H1 (cell line): ENCODE results near the gene ADAM12. TPM values are rescaled to one million over a fixed set of nuclear protein-coding genes. Genes with fewer than 3 reads are reported as not detected.

ENCODE experiments used
- CTCF ChIA-PET: fragments of 300-600 bp; sonication (Branson Sonifier 250); formaldehyde crosslinking; loops from one replicate; lab custom pipeline; 2021; ENCODE audit not compliant: partially characterized antibody; lab: Charles Lee
- POLR2A ChIA-PET: fragments of 300-600 bp; sonication (Branson Sonifier 250); formaldehyde crosslinking; loops from one replicate; lab custom pipeline; 2021; ENCODE audit warnings: inconsistent platforms; ENCODE audit not compliant: partially characterized antibody; lab: Charles Lee
- DNase-seq, 2 experiments: peaks; one replicate each; pipeline versions ENCODE4 v3.0.0 to v3.0.0-alpha.2; 2010 to 2022; ENCODE audit warnings: low spot score in 2 of 2, low read depth in 1 of 2, mixed read lengths in 1 of 2
- FAIRE-seq: peaks from 2 replicates; lab custom pipeline; 2011; peaks lifted over from hg19 to GRCh38; lab: Jason Lieb, UNC
- H2AFZ ChIP-seq: 2 replicates; pipeline ENCODE4 v1.8.1; 2012; ENCODE audit warnings: low read length, inconsistent platforms
- H2AK5ac ChIP-seq: 2 replicates; pipeline ENCODE4 v1.6.1; 2013; ENCODE audit warnings: low read depth, low read length
- H2BK120ac ChIP-seq: replicated peaks from 2 replicates; pipeline ENCODE3; 2013; ENCODE audit warnings: low read depth, low read length, inconsistent platforms
- H2BK12ac ChIP-seq: 2 replicates; pipeline ENCODE4 v1.6.1; 2013; ENCODE audit warnings: low read depth, low read length
- H2BK15ac ChIP-seq: 2 replicates; pipeline ENCODE4 v1.6.1; 2013; ENCODE audit warnings: low read length
- H2BK20ac ChIP-seq: 2 replicates; pipeline ENCODE4 v1.6.1; 2013; ENCODE audit warnings: low read length
- H2BK5ac ChIP-seq: 2 replicates; pipeline ENCODE4 v1.6.1; 2013; ENCODE audit warnings: low read depth, low read length
- H3K14ac ChIP-seq: 2 replicates; pipeline ENCODE4 v1.6.1; 2013; ENCODE audit warnings: inconsistent platforms; ENCODE audit not compliant: insufficient read length
- H3K18ac ChIP-seq: 2 replicates; pipeline ENCODE4 v1.6.1; 2013; ENCODE audit warnings: low read length; ENCODE audit errors: extremely low read depth
- H3K23ac ChIP-seq: 2 replicates; pipeline ENCODE4 v1.6.1; 2013; ENCODE audit warnings: inconsistent platforms; ENCODE audit not compliant: insufficient read length
- H3K23me2 ChIP-seq: 2 replicates; pipeline ENCODE4 v1.6.1; 2013; ENCODE audit warnings: low read depth, low read length
- H3K27ac ChIP-seq: 2 replicates; pipeline ENCODE4 v1.6.1; 2011; ENCODE audit warnings: low read depth, low read length, inconsistent platforms
- H3K27me3 ChIP-seq, 4 experiments: replicated peaks in 1 of 4; 1 replicate in 1 of 4; 2 replicates in 3 of 4; pipeline versions ENCODE4 v1.6.1 to v1.8.1; 2011 to 2013; ENCODE audit warnings: low read length in 3 of 4, mild to moderate bottlenecking in 3 of 4, inconsistent platforms in 2 of 4, mixed read lengths in 2 of 4, moderate library complexity in 1 of 4; ENCODE audit not compliant: control insufficient read depth in 3 of 4, insufficient read depth in 3 of 4; ENCODE audit errors: extremely low read depth in 1 of 4
- H3K36me3 ChIP-seq, 4 experiments: 2 replicates each; pipeline versions ENCODE4 v1.6.1 to v1.8.1; 2011 to 2013; ENCODE audit warnings: mild to moderate bottlenecking in 4 of 4, low read length in 3 of 4, moderate library complexity in 2 of 4, control low read depth in 1 of 4, inconsistent platforms in 1 of 4; ENCODE audit not compliant: insufficient read depth in 4 of 4, control insufficient read depth in 2 of 4
- H3K4ac ChIP-seq: replicated peaks from 2 replicates; pipeline ENCODE3; 2013; ENCODE audit warnings: low read length, low read depth, mixed read lengths, inconsistent platforms; ENCODE audit not compliant: insufficient read length
- H3K4me1 ChIP-seq, 4 experiments: replicated peaks in 1 of 4; 1 replicate in 1 of 4; 2 replicates in 3 of 4; pipeline versions ENCODE4 v1.6.1 to v1.8.1; 2011 to 2013; ENCODE audit warnings: low read length in 3 of 4, inconsistent platforms in 2 of 4, mixed read lengths in 1 of 4; ENCODE audit not compliant: insufficient read depth in 4 of 4, control insufficient read depth in 3 of 4
- H3K4me2 ChIP-seq, 2 experiments: 2 replicates each; pipeline versions ENCODE4 v1.6.1 to v1.8.1; 2011 to 2013; ENCODE audit warnings: low read depth in 2 of 2, low read length in 2 of 2, control low read depth in 1 of 2, inconsistent platforms in 1 of 2, mild to moderate bottlenecking in 1 of 2; ENCODE audit not compliant: insufficient read depth in 1 of 2
- H3K4me3 ChIP-seq, 4 experiments: fragments of 200-600, 300-600 bp in 1 of 4; sonication (generic), shearing (Covaris generic), sonication (Bioruptor Twin) in 1 of 4; 2 replicates each; pipeline versions ENCODE4 v1.5.1 to v1.8.1; 2011 to 2016; ENCODE audit warnings: low read length in 4 of 4, low read depth in 3 of 4, control low read depth in 2 of 4, inconsistent platforms in 2 of 4, mild to moderate bottlenecking in 2 of 4, mixed read lengths in 1 of 4, moderate library complexity in 1 of 4; ENCODE audit not compliant: insufficient read depth in 2 of 4; ENCODE audit errors: extremely low read depth in 1 of 4
- H3K56ac ChIP-seq: replicated peaks from 2 replicates; pipeline ENCODE3; 2013; ENCODE audit warnings: low read depth, mild to moderate bottlenecking, mixed read lengths, low read length, inconsistent platforms; ENCODE audit not compliant: insufficient read length
- H3K79me1 ChIP-seq: 2 replicates; pipeline ENCODE4 v1.6.1; 2013; ENCODE audit warnings: low read depth, low read length, control low read depth
- H3K79me2 ChIP-seq, 2 experiments: 2 replicates each; pipeline versions ENCODE4 v1.6.1 to v1.8.1; 2012 to 2013; ENCODE audit warnings: low read length in 2 of 2, mild to moderate bottlenecking in 2 of 2, inconsistent platforms in 1 of 2; ENCODE audit not compliant: insufficient read depth in 2 of 2, control insufficient read depth in 1 of 2
- H3K9ac ChIP-seq, 4 experiments: replicated peaks in 1 of 4; 1 replicate in 1 of 4; 2 replicates in 3 of 4; pipeline versions ENCODE4 v1.6.1 to v1.8.1; 2011 to 2013; ENCODE audit warnings: low read depth in 3 of 4, low read length in 3 of 4, control low read depth in 2 of 4, mild to moderate bottlenecking in 2 of 4, moderate library complexity in 2 of 4, inconsistent platforms in 1 of 4; ENCODE audit errors: extremely low read depth in 1 of 4
- H3K9me3 ChIP-seq, 2 experiments: 2 replicates each; pipeline versions ENCODE4 v1.6.1 to v1.8.1; 2012 to 2013; ENCODE audit warnings: mild to moderate bottlenecking in 2 of 2, moderate library complexity in 2 of 2, control low read depth in 1 of 2, inconsistent platforms in 1 of 2, low read depth in 1 of 2, low read length in 1 of 2, mixed read lengths in 1 of 2; ENCODE audit not compliant: insufficient read depth in 2 of 2
- H4K20me1 ChIP-seq, 2 experiments: replicated peaks in 1 of 2; 2 replicates each; pipeline versions ENCODE3 to v1.8.1; 2011 to 2013; ENCODE audit warnings: inconsistent platforms in 2 of 2, low read length in 2 of 2, mild to moderate bottlenecking in 1 of 2; ENCODE audit not compliant: insufficient read depth in 2 of 2, control insufficient read depth in 1 of 2
- H4K5ac ChIP-seq: 2 replicates; pipeline ENCODE4 v1.6.1; 2013; ENCODE audit warnings: low read length, low read depth, mixed read lengths, inconsistent platforms; ENCODE audit not compliant: insufficient read length
- H4K8ac ChIP-seq: 2 replicates; pipeline ENCODE4 v1.8.0; 2013; ENCODE audit warnings: mild to moderate bottlenecking, moderate library complexity, low read length, inconsistent platforms; ENCODE audit not compliant: insufficient read depth; ENCODE audit errors: extremely low read depth
- H4K91ac ChIP-seq: replicated peaks from 2 replicates; pipeline ENCODE3; 2013; ENCODE audit warnings: low read length, mixed read lengths, inconsistent platforms; ENCODE audit not compliant: insufficient read length
- BACH1 ChIP-seq: IDR thresholded peaks from 2 replicates; pipeline ENCODE4 v1.6.1; 2012; ENCODE audit warnings: low read length, improper control_type of control experiment
- CEBPB ChIP-seq: IDR thresholded peaks from 2 replicates; pipeline ENCODE4 v1.6.1; 2012; ENCODE audit warnings: low read depth, low read length
- CHD1 ChIP-seq: IDR thresholded peaks from 2 replicates; pipeline ENCODE4 v1.6.1; 2012; ENCODE audit warnings: low read depth, low read length, improper control_type of control experiment
- CREB1 ChIP-seq: IDR thresholded peaks from 2 replicates; pipeline ENCODE4 v1.6.1; 2012; ENCODE audit warnings: inconsistent platforms
- CTBP2 ChIP-seq: IDR thresholded peaks from 2 replicates; pipeline ENCODE4 v1.7.0; 2011; ENCODE audit warnings: borderline replicate concordance, mild to moderate bottlenecking, moderate library complexity, mixed read lengths, low read length; ENCODE audit not compliant: insufficient read depth, insufficient read length
- EGR1 ChIP-seq: IDR thresholded peaks from 2 replicates; pipeline ENCODE4 v1.6.1; 2011; ENCODE audit warnings: low read depth, low read length, borderline replicate concordance
- FOSL1 ChIP-seq: IDR thresholded peaks from 2 replicates; pipeline ENCODE4 v1.6.1; 2011; ENCODE audit warnings: mild to moderate bottlenecking, low read depth, low read length, moderate library complexity; ENCODE audit not compliant: insufficient read depth
- HDAC6 ChIP-seq: IDR thresholded peaks from one replicate; pipeline ENCODE4 v1.7.1; 2012; ENCODE audit warnings: low read depth, mild to moderate bottlenecking, inconsistent platforms, low read length, moderate library complexity
- JUND ChIP-seq: IDR thresholded peaks from 2 replicates; pipeline ENCODE4 v1.6.1; 2011; ENCODE audit warnings: mild to moderate bottlenecking, improper control_type of control experiment, low read length
- RBBP5 ChIP-seq: IDR thresholded peaks from 2 replicates; pipeline ENCODE4 v1.7.1; 2012; ENCODE audit warnings: low read depth, mild to moderate bottlenecking, inconsistent platforms, low read length, moderate library complexity, borderline replicate concordance
- RNF2 ChIP-seq: fragments of 200-900, 300-1000 bp; sonication (generic); IDR thresholded peaks from 2 replicates; pipeline ENCODE4 v1.7.1; 2016; ENCODE audit warnings: borderline replicate concordance, low read depth, mild to moderate bottlenecking, antibody characterized with exemption, low read length; ENCODE audit not compliant: poor library complexity, severe bottlenecking; ENCODE audit errors: missing control alignments
- SIX5 ChIP-seq: IDR thresholded peaks from 2 replicates; pipeline ENCODE4 v1.6.1; 2011; ENCODE audit warnings: mild to moderate bottlenecking, low read depth, low read length
- SP1 ChIP-seq: IDR thresholded peaks from 2 replicates; pipeline ENCODE4 v1.6.1; 2011; ENCODE audit warnings: low read depth, low read length
- SUZ12 ChIP-seq: fragments of 200-600 bp; sonication (generic); IDR thresholded peaks from 2 replicates; pipeline ENCODE4 v1.6.1; 2012; ENCODE audit warnings: mild to moderate bottlenecking, inconsistent platforms, low read length, moderate library complexity, mixed read lengths
- ZNF274 ChIP-seq: IDR thresholded peaks from 2 replicates; pipeline ENCODE4 v1.7.0; 2012; ENCODE audit warnings: low read length, borderline replicate concordance; ENCODE audit errors: extremely low read depth
- WGBS, 2 experiments: shearing (Covaris generic) in 1 of 2; methylation state at CpG; one replicate each; pipeline versions ENCODE4 v1.1.6 to v1.1.7; 2013 to 2015; ENCODE audit warnings: low lambda C conversion rate in 2 of 2, mixed read lengths in 2 of 2, inconsistent platforms in 1 of 2, low coverage in 1 of 2, missing lambda C conversion rate in 1 of 2; ENCODE audit not compliant: insufficient replicate concordance in 2 of 2, insufficient coverage in 1 of 2, insufficient read length in 1 of 2; ENCODE audit errors: extremely low coverage in 1 of 2, missing lambda C conversion rate in 1 of 2; 5-methylcytosine and 5-hydroxymethylcytosine counted together
- polyA plus RNA-seq, 7 experiments: library from polyadenylated mRNA; depleted of rRNA in 3 of 7; stranded (reverse) in 5 of 7; unstranded in 2 of 7; fragments of >200 nt in 5 of 7; fragments of 200-250 nt in 2 of 7; gene quantifications; 1 replicate in 5 of 7; 2 replicates in 1 of 7; 4 replicates in 1 of 7; pipeline versions ENCODE4 v1.2.1 to v1.2.3, GENCODE V29; 2011 to 2013; ENCODE audit warnings: missing spikeins in 2 of 7, mixed read lengths in 2 of 7
- total RNA-seq: library from RNA; stranded (reverse); fragmentation: NEBNext Ultra II Directional; extraction: Animal tissue kit (Norgen Biotek cat#: 25700); gene quantifications from 2 replicates; pipeline ENCODE4 v1.2.1, GENCODE V29; 2021

The ADAM12 gene
- total and polyA plus RNA-seq, 2 of the 8 experiments (the other 6 are each of a cell fraction or from before 2014, with no cell fraction given), result 0.07 to 0.17 TPM

- no peak overlapping the region for H2AFZ ChIP-seq
- no peaks in the 10 kb centered on the region for H4K20me1 ChIP-seq
- no peak overlapping the region for H3K9ac ChIP-seq
- no peak overlapping the region for H3K27ac ChIP-seq
- no peak overlapping the region for H4K8ac ChIP-seq
- 0 out of 4 replicates have a peak, but pooled peaks cover 0 to 3% of the 10 kb centered on the region in 2 experiments for H3K9me3 ChIP-seq
- H3K36me3 ChIP-seq, result no peaks in the 10 kb centered on the region; a peak in 1 of 8 replicates
- POLR2A ChIA-PET, result no interaction called here
- H3K18ac ChIP-seq, result no peak overlapping the region
- no peaks in the 10 kb centered on the region for H3K23me2 ChIP-seq
- H2BK120ac ChIP-seq, result no peak overlapping the region
- no peak overlapping the region for H2BK12ac ChIP-seq
- H3K56ac ChIP-seq, result no peak overlapping the region
- TF ChIP-seq SIX5 (no peak), EGR1 (no peak), JUND (no peak), CREB1 (no peak), ZNF274 (no peak), RBBP5 (no peak), CTBP2 (no peak), CHD1 (no peak), CEBPB (no peak), RNF2 (no peak), SP1 (no peak), HDAC6 (no peak), FOSL1 (no peak), BACH1 (no peak), SUZ12 (no peak)
- no peak overlapping the region for H3K14ac ChIP-seq
- no peak overlapping the region for H4K5ac ChIP-seq
- WGBS, 2 experiments, result 90% methylated on average over 3 of the region's 3 CpGs; no CpG with 5 or more reads in 1 of the 2 experiments
- H3K79me1 ChIP-seq, result no peaks in the 10 kb centered on the region
- H2BK5ac ChIP-seq, result no peak overlapping the region
- no peak for DNase-seq
- no peak overlapping the region for H2BK15ac ChIP-seq
- no peaks in the 10 kb centered on the region for H3K27me3 ChIP-seq
- no peak overlapping the region for H3K4ac ChIP-seq
- no peak overlapping the region for H4K91ac ChIP-seq
- no peak overlapping the region for H3K4me2 ChIP-seq
- no peaks in the 10 kb centered on the region for H3K79me2 ChIP-seq
- CTCF ChIA-PET, result interaction anchor here (1.1 kb wide), 1 partner anchor 474 kb away, joined by 5 read pairs; no protein-coding TSS in a partner anchor
- H2AK5ac ChIP-seq, result no peak overlapping the region
- FAIRE-seq, result no peak
- no peak overlapping the region for H3K4me3 ChIP-seq
- H3K23ac ChIP-seq, result no peak overlapping the region
- H2BK20ac ChIP-seq, result no peak overlapping the region
- H3K4me1 ChIP-seq, result no peaks in the 10 kb centered on the region
Observed at GRCh38 chr10:126029999-126030398, 358.3 kb downstream of the ADAM12 start.
